ENCODE data around the gene VPS13C. TPM values are rescaled to one million over a fixed set of nuclear protein-coding genes. Genes with fewer than 3 reads are reported as not detected.

VPS13C gene
- total RNA-seq, 3 donors from 2014 or later (not counting 1 experiment from before 2014, with no cell fraction given) = 155 to 204 (median 164) TPM

GRCh38 chr15:62083194-62084154 lies 23.2 kb upstream of the VPS13C start:
- H3K9me3 Mint-ChIP-seq = no peaks in the 10 kb centered on the region
- DNase-seq = no peak
- no peak overlapping the region for H3K27ac Mint-ChIP-seq
- H3K27ac ChIP-seq (ENCODE audit: low read length) = no peak overlapping the region
- 88% methylated on average over 7 of the region's 9 CpGs for WGBS (ENCODE audit: insufficient coverage)
- H3K9me3 ChIP-seq (ENCODE audit: control insufficient read depth, insufficient read depth, low read length) = no peaks in the 10 kb centered on the region
- peaks cover 8 to 22% of the 10 kb centered on the region in 2 donors for H3K27me3 Mint-ChIP-seq (ENCODE audit: low read depth in 2 of 2)
- H3K4me3 Mint-ChIP-seq = no peak overlapping the region
- H3K27me3 ChIP-seq (ENCODE audit: control insufficient read depth, insufficient read depth, low read length) = no peaks in the 10 kb centered on the region
- H3K36me3 Mint-ChIP-seq = no peaks in the 10 kb centered on the region
- no peak for TF ChIP-seq CTCF (IDR thresholded peaks at IDR 0.05)
- intact Hi-C loops (cut with micrococcal nuclease) = no loop called here
- no peaks in the 10 kb centered on the region for H3K36me3 ChIP-seq (ENCODE audit: control insufficient read depth, insufficient read depth, low read length)
- no peaks in the 10 kb centered on the region for H3K4me1 Mint-ChIP-seq
- ATAC-seq = no peak
- no peak overlapping the region for H3K4me3 ChIP-seq (ENCODE audit: low read length)
- no peaks in the 10 kb centered on the region for H3K4me1 ChIP-seq (ENCODE audit: control insufficient read depth, insufficient read depth, low read length)

GRCh38 chr15:62079594-62079993 lies 19.3 kb upstream of the VPS13C start:
- Histone ChIP-seq H3K27ac (ENCODE audit: low read length) (no peak overlapping the region), H3K4me1 (ENCODE audit: control insufficient read depth, insufficient read depth, low read length) (no peaks in the 10 kb centered on the region), H3K27me3 (ENCODE audit: control insufficient read depth, insufficient read depth, low read length) (no peaks in the 10 kb centered on the region), H3K36me3 (ENCODE audit: control insufficient read depth, insufficient read depth, low read length) (no peaks in the 10 kb centered on the region), H3K4me3 (ENCODE audit: low read length) (no peak overlapping the region), H3K9me3 (ENCODE audit: control insufficient read depth, insufficient read depth, low read length) (no peaks in the 10 kb centered on the region)
- Mint-ChIP-seq H3K9me3 (no peaks in the 10 kb centered on the region), H3K27ac (no peak overlapping the region), H3K4me1 (no peaks in the 10 kb centered on the region), H3K4me3 (no peak overlapping the region), H3K27me3 (ENCODE audit: low read depth in 2 of 2) (peaks cover 8 to 22% of the 10 kb centered on the region in 2 donors), H3K36me3 (no peaks in the 10 kb centered on the region)
- DNase-seq (no peak), ATAC-seq (no peak)
- 83% methylated on average over 4 of the region's 4 CpGs for WGBS (ENCODE audit: insufficient coverage)
- intact Hi-C loops (cut with micrococcal nuclease) = loop anchor here (10.0 kb wide), 1 partner anchor 55 kb away; no protein-coding TSS in a partner anchor
- no peak for TF ChIP-seq CTCF (IDR thresholded peaks at IDR 0.05)

- no peak for ATAC-seq
- no peak overlapping the region for H3K27ac Mint-ChIP-seq
These were observed 15.5 kb upstream of the VPS13C start for GRCh38 chr15:62075595-62076277.

More at GRCh38 chr15:62075595-62076277, 15.5 kb upstream of the VPS13C start:
- Mint-ChIP-seq H3K9me3 (no peaks in the 10 kb centered on the region), H3K27me3 (ENCODE audit: low read depth in 2 of 2) (peaks cover 15 to 28% of the 10 kb centered on the region in 2 donors), H3K4me1 (no peaks in the 10 kb centered on the region), H3K4me3 (no peak overlapping the region), H3K36me3 (no peaks in the 10 kb centered on the region)
- no peaks in the 10 kb centered on the region for H3K9me3 ChIP-seq (ENCODE audit: control insufficient read depth, insufficient read depth, low read length)
- TF ChIP-seq CTCF (IDR thresholded peaks at IDR 0.05) = no peak
- H3K4me3 ChIP-seq (ENCODE audit: low read length) = no peak overlapping the region
- no peaks in the 10 kb centered on the region for H3K36me3 ChIP-seq (ENCODE audit: control insufficient read depth, insufficient read depth, low read length)
- no peaks in the 10 kb centered on the region for H3K27me3 ChIP-seq (ENCODE audit: control insufficient read depth, insufficient read depth, low read length)
- DNase-seq = no peak
- WGBS (ENCODE audit: insufficient coverage) = 91% methylated on average over 5 of the region's 9 CpGs
- intact Hi-C loops (cut with micrococcal nuclease) = loop anchor here (10.0 kb wide), 1 partner anchor 51 kb away; no protein-coding TSS in a partner anchor
- no peaks in the 10 kb centered on the region for H3K4me1 ChIP-seq (ENCODE audit: control insufficient read depth, insufficient read depth, low read length)
- no peak overlapping the region for H3K27ac ChIP-seq (ENCODE audit: low read length)
